ENCODE measurements around the gene ACCSL. TPM values are rescaled to one million over a fixed set of nuclear protein-coding genes. Genes with fewer than 3 reads are reported as not detected.

Gene ACCSL
- total RNA-seq, 4 donors from 2014 or later: 0.78 TPM; not detected in 3

DNA sequence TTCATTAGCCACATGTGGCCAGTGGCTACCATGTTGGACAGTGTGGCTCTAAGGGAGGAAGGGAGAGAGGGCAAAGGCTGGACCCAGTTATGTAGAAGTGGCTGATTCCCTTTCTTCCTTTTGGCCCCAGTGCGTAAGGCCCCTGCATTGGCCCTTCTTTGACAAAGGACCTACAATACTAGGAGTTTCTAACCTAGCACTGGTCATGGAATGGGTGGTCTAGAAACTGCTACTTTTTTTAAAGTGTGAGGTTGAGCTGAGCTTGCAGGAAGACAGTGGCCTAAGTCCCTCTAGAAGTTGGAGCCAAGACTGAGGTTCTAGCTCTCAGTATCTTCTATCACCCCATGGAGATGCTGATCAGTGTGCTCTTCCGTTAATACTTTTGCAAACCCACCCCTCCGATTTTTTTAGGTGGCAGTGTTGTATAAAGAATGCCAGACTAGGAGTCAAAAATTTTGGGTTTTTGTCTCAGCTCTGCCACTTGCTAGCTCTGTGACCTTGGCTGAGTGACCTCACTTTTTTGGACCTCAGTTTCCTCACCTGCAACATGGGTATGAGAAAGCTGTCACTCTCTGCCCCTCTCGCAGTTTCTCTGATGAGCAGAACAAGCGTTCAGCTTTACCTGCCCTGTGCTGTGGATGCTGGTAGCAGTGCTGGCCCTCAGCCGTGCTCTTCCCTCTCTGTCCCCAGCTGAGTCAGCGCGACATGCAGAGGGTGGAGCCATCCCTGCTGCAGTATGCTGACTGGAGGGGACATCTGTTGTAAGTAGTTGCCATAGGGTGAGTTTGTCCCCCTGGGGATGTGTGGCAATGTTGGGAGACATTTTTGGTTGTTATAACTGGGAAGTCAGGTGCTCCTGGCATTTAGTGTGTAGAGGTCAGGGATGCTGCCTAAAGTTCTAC is 25.2 kb downstream of the ACCSL start:
- no peak for TF ChIP-seq POLR2A (IDR thresholded peaks at IDR 0.05)
- TF ChIP-seq EP300 (IDR thresholded peaks at IDR 0.05): no peak
- TF ChIP-seq, protein P1, sequence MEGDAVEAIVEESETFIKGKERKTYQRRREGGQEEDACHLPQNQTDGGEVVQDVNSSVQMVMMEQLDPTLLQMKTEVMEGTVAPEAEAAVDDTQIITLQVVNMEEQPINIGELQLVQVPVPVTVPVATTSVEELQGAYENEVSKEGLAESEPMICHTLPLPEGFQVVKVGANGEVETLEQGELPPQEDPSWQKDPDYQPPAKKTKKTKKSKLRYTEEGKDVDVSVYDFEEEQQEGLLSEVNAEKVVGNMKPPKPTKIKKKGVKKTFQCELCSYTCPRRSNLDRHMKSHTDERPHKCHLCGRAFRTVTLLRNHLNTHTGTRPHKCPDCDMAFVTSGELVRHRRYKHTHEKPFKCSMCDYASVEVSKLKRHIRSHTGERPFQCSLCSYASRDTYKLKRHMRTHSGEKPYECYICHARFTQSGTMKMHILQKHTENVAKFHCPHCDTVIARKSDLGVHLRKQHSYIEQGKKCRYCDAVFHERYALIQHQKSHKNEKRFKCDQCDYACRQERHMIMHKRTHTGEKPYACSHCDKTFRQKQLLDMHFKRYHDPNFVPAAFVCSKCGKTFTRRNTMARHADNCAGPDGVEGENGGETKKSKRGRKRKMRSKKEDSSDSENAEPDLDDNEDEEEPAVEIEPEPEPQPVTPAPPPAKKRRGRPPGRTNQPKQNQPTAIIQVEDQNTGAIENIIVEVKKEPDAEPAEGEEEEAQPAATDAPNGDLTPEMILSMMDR (IDR thresholded peaks at IDR 0.05): no peak
- DNase-seq (ENCODE audit: low spot score in 2 of 2): no peak
- 89 to 95% methylated on average over 8 of the region's 8 CpGs for WGBS, 2 donors
- peaks cover 2 to 89% (median 6%) of the 10 kb centered on the region in 3 donors for H3K36me3 ChIP-seq
- H3K4me3 ChIP-seq: no peak overlapping the region
- H3K27me3 ChIP-seq: no peaks in the 10 kb centered on the region
- H3K9me3 ChIP-seq: no peaks in the 10 kb centered on the region
- peaks cover 0 to 1% (median 0%) of the 10 kb centered on the region in 4 donors for H3K4me1 ChIP-seq
- H3K27ac ChIP-seq: no peak overlapping the region

DNA sequence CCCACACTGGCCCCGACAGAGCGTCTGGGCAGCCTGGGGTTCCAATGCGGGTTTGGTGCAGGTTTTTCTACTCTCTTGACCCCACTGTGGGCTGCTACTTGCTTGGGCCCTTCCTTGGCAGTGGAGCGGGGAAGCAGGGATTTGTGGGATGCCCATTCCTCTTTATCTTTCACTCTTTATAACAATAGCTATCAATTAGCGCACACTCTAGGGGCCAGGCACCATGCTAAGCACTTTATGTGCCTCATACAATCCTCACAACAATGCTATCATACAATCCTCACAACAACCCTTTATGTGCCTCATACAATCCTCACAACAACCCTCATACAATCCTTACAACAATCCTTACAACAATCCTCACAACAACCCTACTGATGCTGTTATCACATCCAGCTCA is 31.0 kb downstream of the ACCSL start:
- H3K27ac ChIP-seq: no peak overlapping the region
- no peaks in the 10 kb centered on the region for H3K27me3 ChIP-seq
- TF ChIP-seq, protein P1 (IDR thresholded peaks at IDR 0.05): no peak
- TF ChIP-seq POLR2A (IDR thresholded peaks at IDR 0.05) (no peak), EP300 (IDR thresholded peaks at IDR 0.05) (no peak)
- WGBS, 2 donors: 80 to 93% methylated on average over 5 of the region's 5 CpGs
- H3K36me3 ChIP-seq: peaks cover 2 to 98% (median 6%) of the 10 kb centered on the region in 3 donors
- no peaks in the 10 kb centered on the region for H3K4me1 ChIP-seq
- no peak for DNase-seq (ENCODE audit: low spot score in 2 of 2)
- no peak overlapping the region for H3K4me3 ChIP-seq
- no peaks in the 10 kb centered on the region for H3K9me3 ChIP-seq

DNA sequence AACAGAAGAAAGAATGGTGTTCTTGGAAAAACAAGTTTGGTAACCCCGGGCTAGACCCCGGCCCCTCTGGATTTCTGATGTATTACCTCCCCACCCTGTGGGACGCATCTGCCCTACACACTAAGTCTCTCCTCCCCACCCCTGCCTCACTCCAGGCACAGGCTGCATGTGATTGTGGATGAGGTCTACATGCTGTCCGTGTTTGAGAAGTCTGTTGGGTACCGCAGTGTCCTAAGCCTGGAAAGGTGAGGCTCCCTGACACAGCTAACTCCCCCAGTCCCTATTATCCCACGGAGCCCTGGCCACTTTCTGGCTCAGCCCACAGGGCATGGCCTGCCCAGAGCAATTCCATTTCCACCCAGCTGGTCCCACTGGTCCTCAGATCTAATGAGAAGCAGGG is 31.6 kb downstream of the ACCSL start:
- no peaks in the 10 kb centered on the region for H3K9me3 ChIP-seq
- no peak for DNase-seq (ENCODE audit: low spot score in 2 of 2)
- H3K27me3 ChIP-seq: no peaks in the 10 kb centered on the region
- no peak overlapping the region for H3K27ac ChIP-seq
- H3K36me3 ChIP-seq: peaks cover under 1 to 98% (median 6%) of the 10 kb centered on the region in 3 donors
- TF ChIP-seq POLR2A (IDR thresholded peaks at IDR 0.05) (no peak), EP300 (IDR thresholded peaks at IDR 0.05) (no peak)
- TF ChIP-seq, protein P1 (IDR thresholded peaks at IDR 0.05): no peak
- 85 to 92% methylated on average over 6 of the region's 6 CpGs for WGBS, 2 donors
- no peaks in the 10 kb centered on the region for H3K4me1 ChIP-seq
- H3K4me3 ChIP-seq: no peak overlapping the region

DNA sequence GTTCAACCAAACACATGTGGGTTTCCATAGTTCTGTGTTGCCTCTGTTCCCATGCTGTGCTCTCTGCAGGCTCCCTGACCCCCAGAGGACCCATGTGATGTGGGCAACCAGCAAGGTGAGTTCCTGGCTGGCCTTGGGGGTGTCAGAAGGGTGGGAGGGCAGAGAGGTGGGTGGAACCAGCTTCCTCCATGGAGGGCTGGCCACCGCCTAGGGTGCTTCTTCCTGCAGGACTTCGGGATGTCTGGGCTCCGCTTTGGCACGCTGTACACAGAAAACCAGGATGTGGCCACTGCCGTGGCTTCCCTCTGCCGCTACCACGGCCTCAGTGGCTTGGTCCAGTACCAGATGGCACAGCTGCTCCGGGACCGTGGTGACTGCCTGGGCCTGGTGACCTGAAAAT is 33.2 kb downstream of the ACCSL start:
- H3K27ac ChIP-seq: no peak overlapping the region
- H3K36me3 ChIP-seq: peaks cover 0 to 86% (median 0%) of the 10 kb centered on the region in 3 donors
- H3K27me3 ChIP-seq: no peaks in the 10 kb centered on the region
- DNase-seq (ENCODE audit: low spot score in 2 of 2): no peak
- TF ChIP-seq POLR2A (IDR thresholded peaks at IDR 0.05) (no peak), EP300 (IDR thresholded peaks at IDR 0.05) (no peak)
- TF ChIP-seq, protein P1 (IDR thresholded peaks at IDR 0.05): no peak
- H3K4me3 ChIP-seq: no peak overlapping the region
- 95 to 100% methylated on average over 6 to 9 of the region's 9 CpGs for WGBS, 2 donors
- no peaks in the 10 kb centered on the region for H3K4me1 ChIP-seq
- peaks cover 0 to 4% (median 0%) of the 10 kb centered on the region in 4 donors for H3K9me3 ChIP-seq

DNA sequence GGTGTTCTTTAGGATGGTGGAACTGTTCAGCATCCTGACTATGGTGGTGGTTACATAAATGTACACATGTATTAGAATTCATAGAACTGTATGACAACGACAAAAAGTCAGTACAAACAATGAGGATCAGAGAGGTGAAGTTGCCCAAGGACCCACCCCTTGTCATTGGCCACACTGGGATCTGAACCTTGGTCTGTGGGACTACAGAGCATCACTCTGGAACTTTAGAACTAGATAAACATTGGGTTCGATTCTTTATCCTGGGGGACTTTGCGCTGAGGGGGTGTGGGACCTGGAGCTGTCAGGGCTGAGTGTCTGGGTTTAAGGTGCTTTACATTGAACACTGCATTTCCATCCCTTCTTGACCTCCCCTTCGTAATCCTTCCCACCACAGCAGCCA is 34.9 kb downstream of the ACCSL start:
- Histone ChIP-seq H3K4me3 (no peak overlapping the region), H3K9me3 (peaks cover 0 to 4% (median 0%) of the 10 kb centered on the region in 4 donors), H3K27me3 (no peaks in the 10 kb centered on the region), H3K4me1 (no peaks in the 10 kb centered on the region), H3K27ac (no peak overlapping the region), H3K36me3 (peaks cover 0 to 81% (median 0%) of the 10 kb centered on the region in 3 donors)
- TF ChIP-seq, protein P1 (IDR thresholded peaks at IDR 0.05): no peak
- TF ChIP-seq POLR2A (IDR thresholded peaks at IDR 0.05) (no peak), EP300 (IDR thresholded peaks at IDR 0.05) (no peak)
- WGBS, 2 donors: 85 to 87% methylated on average over 4 of the region's 4 CpGs
- DNase-seq (ENCODE audit: low spot score in 2 of 2): no peak

All from tibial nerve (tissue), 4 donors.